ENCODE data around the gene CECR2.

Gene CECR2

GRCh38 chr22:17579535-17579981 lies 210.3 kb downstream of the CECR2 start:
- TF ChIP-seq, protein P1, sequence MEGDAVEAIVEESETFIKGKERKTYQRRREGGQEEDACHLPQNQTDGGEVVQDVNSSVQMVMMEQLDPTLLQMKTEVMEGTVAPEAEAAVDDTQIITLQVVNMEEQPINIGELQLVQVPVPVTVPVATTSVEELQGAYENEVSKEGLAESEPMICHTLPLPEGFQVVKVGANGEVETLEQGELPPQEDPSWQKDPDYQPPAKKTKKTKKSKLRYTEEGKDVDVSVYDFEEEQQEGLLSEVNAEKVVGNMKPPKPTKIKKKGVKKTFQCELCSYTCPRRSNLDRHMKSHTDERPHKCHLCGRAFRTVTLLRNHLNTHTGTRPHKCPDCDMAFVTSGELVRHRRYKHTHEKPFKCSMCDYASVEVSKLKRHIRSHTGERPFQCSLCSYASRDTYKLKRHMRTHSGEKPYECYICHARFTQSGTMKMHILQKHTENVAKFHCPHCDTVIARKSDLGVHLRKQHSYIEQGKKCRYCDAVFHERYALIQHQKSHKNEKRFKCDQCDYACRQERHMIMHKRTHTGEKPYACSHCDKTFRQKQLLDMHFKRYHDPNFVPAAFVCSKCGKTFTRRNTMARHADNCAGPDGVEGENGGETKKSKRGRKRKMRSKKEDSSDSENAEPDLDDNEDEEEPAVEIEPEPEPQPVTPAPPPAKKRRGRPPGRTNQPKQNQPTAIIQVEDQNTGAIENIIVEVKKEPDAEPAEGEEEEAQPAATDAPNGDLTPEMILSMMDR (IDR thresholded peaks at IDR 0.05; ENCODE audit: low read depth, low read length), result no peak
- no peak overlapping the region for H3K4me3 ChIP-seq (ENCODE audit: low read depth, low read length)

- no peak overlapping the region for H3K4me3 ChIP-seq (ENCODE audit: low read depth, low read length)
- TF ChIP-seq, protein P1 (IDR thresholded peaks at IDR 0.05; ENCODE audit: low read depth, low read length), result no peak
Measured at GRCh38 chr22:17580441-17581031, 211.3 kb downstream of the CECR2 start.

GRCh38 chr22:17581056-17581455 lies 211.8 kb downstream of the CECR2 start:
- no peak overlapping the region for H3K4me3 ChIP-seq (ENCODE audit: low read depth, low read length)
- TF ChIP-seq, protein P1 (IDR thresholded peaks at IDR 0.05; ENCODE audit: low read depth, low read length), result no peak

GRCh38 chr22:17581631-17582030 lies 212.4 kb downstream of the CECR2 start:
- TF ChIP-seq, protein P1 (IDR thresholded peaks at IDR 0.05; ENCODE audit: low read depth, low read length), result no peak
- no peak overlapping the region for H3K4me3 ChIP-seq (ENCODE audit: low read depth, low read length)

GRCh38 chr22:17583151-17583550 lies 213.9 kb downstream of the CECR2 start:
- H3K4me3 ChIP-seq (ENCODE audit: low read depth, low read length), result no peak overlapping the region
- TF ChIP-seq, protein P1 (IDR thresholded peaks at IDR 0.05; ENCODE audit: low read depth, low read length), result no peak

GRCh38 chr22:17586831-17587440 lies 217.7 kb downstream of the CECR2 start:
- TF ChIP-seq, protein P1 (IDR thresholded peaks at IDR 0.05; ENCODE audit: low read depth, low read length), result no peak
- no peak overlapping the region for H3K4me3 ChIP-seq (ENCODE audit: low read depth, low read length)

DNA sequence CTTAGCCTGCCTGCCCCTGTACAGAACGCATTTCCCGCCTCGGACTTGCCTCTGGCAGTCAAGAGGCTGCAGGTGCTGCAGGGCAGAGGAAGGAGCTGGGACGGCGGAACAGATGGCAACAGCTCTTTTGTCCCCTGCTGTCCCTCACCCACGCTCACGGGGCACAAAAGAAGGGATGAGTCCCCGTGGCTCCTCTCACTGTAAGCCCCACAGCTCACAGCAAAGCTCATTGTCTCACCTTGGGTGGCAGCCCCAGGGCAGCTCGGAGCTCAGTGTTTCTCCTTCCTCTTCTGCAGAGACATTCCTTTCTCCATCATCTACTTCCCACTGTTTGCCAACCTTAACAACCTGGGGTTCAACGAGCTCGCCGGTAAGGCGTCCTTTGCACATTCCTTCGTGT lies 218.4 kb downstream of the CECR2 start:
- H3K4me3 ChIP-seq (ENCODE audit: low read depth, low read length), result no peak overlapping the region
- TF ChIP-seq, protein P1 (IDR thresholded peaks at IDR 0.05; ENCODE audit: low read depth, low read length), result no peak

Data from WI38 (cell line).